HCT116 (cell line): ENCODE data around the gene NRROS. TPM values are rescaled to one million over a fixed set of nuclear protein-coding genes. Genes with fewer than 3 reads are reported as not detected.
"Not testable (repeated sequence)": the region's sequence is repeated elsewhere in the genome, so short reads cannot be mapped to it uniquely, and the experiment has no call there.

Experiments used
- ATAC-seq: fragments of 200-7000 bp; cut with Tn5 transposase; 2 replicates; pipeline ENCODE4 v1.9.1; 2020; ENCODE audit warnings: mild to moderate bottlenecking, moderate library complexity
- BruUV-seq: library from RNA; stranded (reverse); fragments of 400-500 nt; replicated peaks from 2 replicates; lab custom pipeline; 2021; lab: Mats Ljungman, UMichigan
- CTCF ChIA-PET: fragments of 300-600 bp; sonication (Branson Sonifier 250); formaldehyde crosslinking; loops from one replicate; lab custom pipeline; 2021; ENCODE audit warnings: antibody characterized with exemption; lab: Charles Lee
- POLR2A ChIA-PET: fragments of 300-600, 350-600 bp; sonication (Branson Sonifier 250); formaldehyde crosslinking; loops from one replicate; lab custom pipeline; 2021; ENCODE audit warnings: antibody characterized with exemption; lab: Charles Lee
- RAD21 ChIA-PET, 2 experiments: fragments of 300-600 bp; sonication (Branson Sonifier 250); formaldehyde crosslinking; loops; one replicate each; lab custom pipeline; 2023; ENCODE audit warnings: low total read pairs in 2 of 2; ENCODE audit not compliant: uncharacterized antibody in 2 of 2, unreplicated experiment in 2 of 2, low non-redundant PET in 1 of 2; lab: Charles Lee
- DNase-seq: peaks from one replicate; pipeline ENCODE4 v3.0.0-alpha.2; 2010; ENCODE audit warnings: low read depth, low spot score
- H2AFZ ChIP-seq: fragments of 200-600 bp; shearing (Covaris generic), sonication (generic); 2 replicates; pipeline ENCODE4 v1.6.1; 2017; ENCODE audit warnings: low read depth, mixed run types, mixed read lengths, antibody characterized with exemption, low read length; ENCODE audit not compliant: poor library complexity, severe bottlenecking
- H3K27ac ChIP-seq: 2 replicates; pipeline ENCODE4 v1.5.1; 2012; ENCODE audit warnings: low read depth, low read length
- H3K27me3 ChIP-seq: fragments of 200-600 bp; sonication (generic); 2 replicates; pipeline ENCODE4 v1.6.1; 2016; ENCODE audit warnings: mixed run types, low read length, mixed read lengths; ENCODE audit not compliant: insufficient read depth
- H3K36me3 ChIP-seq, 2 experiments: fragments of 200-500 bp in 1 of 2; fragments of 200-600 bp in 1 of 2; sonication (Bioruptor generic) in 1 of 2; sonication (generic) in 1 of 2; 2 replicates each; pipeline versions ENCODE4 v1.5.1 to v1.6.1; 2014 to 2016; ENCODE audit warnings: low read length in 2 of 2, inconsistent platforms in 1 of 2, mixed read lengths in 1 of 2, mixed run types in 1 of 2; ENCODE audit not compliant: insufficient read depth in 2 of 2, control insufficient read depth in 1 of 2
- H3K4me1 ChIP-seq, 2 experiments: fragments of 200-600 bp in 1 of 2; sonication (generic) in 1 of 2; 2 replicates each; pipeline versions ENCODE4 v1.5.1 to v1.6.1; 2012 to 2017; ENCODE audit warnings: low read length in 2 of 2, inconsistent platforms in 1 of 2, mild to moderate bottlenecking in 1 of 2, mixed read lengths in 1 of 2, mixed run types in 1 of 2, moderate library complexity in 1 of 2; ENCODE audit not compliant: insufficient read depth in 2 of 2, control insufficient read depth in 1 of 2
- H3K4me2 ChIP-seq: fragments of 200-600 bp; sonication (generic); 2 replicates; pipeline ENCODE4 v1.6.1; 2017; ENCODE audit warnings: mixed run types, low read length, mixed read lengths
- H3K4me3 ChIP-seq, 2 experiments: fragments of 200-600 bp in 1 of 2; sonication (generic) in 1 of 2; replicated peaks in 1 of 2; 2 replicates each; pipeline ENCODE4 v1.5.1; 2011 to 2016; ENCODE audit warnings: low read length in 2 of 2, control low read depth in 1 of 2, low read depth in 1 of 2, mild to moderate bottlenecking in 1 of 2, mixed read lengths in 1 of 2, mixed run types in 1 of 2
- H3K79me2 ChIP-seq: fragments of 200-600 bp; sonication (generic); 2 replicates; pipeline ENCODE4 v1.6.1; 2017; ENCODE audit warnings: mild to moderate bottlenecking, mixed run types, low read length, moderate library complexity, mixed read lengths; ENCODE audit not compliant: insufficient read depth
- H3K9ac ChIP-seq: fragments of 200-600 bp; sonication (generic); 2 replicates; pipeline ENCODE4 v1.6.1; 2016; ENCODE audit warnings: low read length, mixed read lengths
- H3K9me2 ChIP-seq: fragments of 200-600 bp; sonication (generic), shearing (Covaris generic); 2 replicates; pipeline ENCODE4 v1.6.1; 2017; ENCODE audit warnings: mixed run types, mild to moderate bottlenecking, moderate library complexity; ENCODE audit not compliant: insufficient read depth
- H3K9me3 ChIP-seq, 2 experiments: fragments of 200-500 bp in 1 of 2; fragments of 200-600 bp in 1 of 2; sonication (Bioruptor generic) in 1 of 2; sonication (generic) in 1 of 2; 2 replicates each; pipeline ENCODE4 v1.6.1; 2014 to 2017; ENCODE audit warnings: low read length in 2 of 2, mixed read lengths in 2 of 2, inconsistent platforms in 1 of 2, low read depth in 1 of 2, mild to moderate bottlenecking in 1 of 2, mixed run types in 1 of 2, moderate library complexity in 1 of 2; ENCODE audit not compliant: control insufficient read depth in 1 of 2, insufficient read depth in 1 of 2
- H4K20me1 ChIP-seq: fragments of 200-600 bp; sonication (generic), shearing (Covaris generic); 2 replicates; pipeline ENCODE4 v1.6.1; 2017; ENCODE audit warnings: mixed run types, mild to moderate bottlenecking, moderate library complexity; ENCODE audit not compliant: insufficient read depth
- FOSL1 ChIP-seq: IDR thresholded peaks from 2 replicates; pipeline ENCODE4 v1.6.1; 2012; ENCODE audit warnings: low read depth
- RAD21 ChIP-seq: IDR thresholded peaks from 2 replicates; pipeline ENCODE4 v1.6.1; 2012; ENCODE audit warnings: low read depth, mild to moderate bottlenecking
- YY1 ChIP-seq: IDR thresholded peaks from 2 replicates; pipeline ENCODE4 v1.6.1; 2011; ENCODE audit warnings: low read length, low read depth, moderate library complexity, mild to moderate bottlenecking; ENCODE audit not compliant: insufficient replicate concordance; ENCODE audit errors: extremely low read depth
- intact Hi-C: fragments of 100-400 bp; cut with micrococcal nuclease; formaldehyde crosslinking; loops from 2 replicates; pipeline ENCODE4 v1.10.0; 2022
- total RNA-seq: library from RNA; stranded (reverse); gene quantifications from one replicate; pipeline ENCODE4 v1.2.1, GENCODE V29; 2021; ENCODE audit not compliant: unreplicated experiment

NRROS gene
- total RNA-seq, 1 experiment from 2014 or later, result 0.12 TPM

GRCh38 chr3:196609805-196610515 lies 29.5 kb upstream of the NRROS start:
- ChIA-PET CTCF (interaction anchor here (0.6 to 4.8 kb wide), 18 partner anchors 8 to 361 kb away, joined by 3 to 62 read pairs (median 4); no protein-coding TSS in a partner anchor), POLR2A (interaction anchor here (0.6 to 1.3 kb wide), 4 partner anchors 16 to 82 kb away, joined by 3 to 6 read pairs (median 4); no protein-coding TSS in a partner anchor), RAD21 (interaction anchor here (0.7 to 1.6 kb wide), 7 partner anchors 75 to 360 kb away, joined by 3 to 14 read pairs (median 3); partner anchors contain the start of gene NCBP2 (in 1 of the 2))
- no peaks in the 10 kb centered on the region for H3K9me3 ChIP-seq
- peaks cover 22 to 36% of the 10 kb centered on the region in 2 experiments; a peak in 3 of 4 replicates for H3K4me1 ChIP-seq
- no peaks in the 10 kb centered on the region for H3K9me2 ChIP-seq
- no peak for TF ChIP-seq RAD21
- no peaks in the 10 kb centered on the region for H3K79me2 ChIP-seq
- DNase-seq (no peak), ATAC-seq (peak; percentile 22; the same call in 1 of the 2 replicates)
- peak overlapping the region; percentile 49; the same call in 1 of the 2 replicates for H3K4me2 ChIP-seq
- no TSS peak for BruUV-seq
- 0 out of 2 replicates have a peak overlapping the region, but pooled peaks have one; percentile 7 for H3K9ac ChIP-seq
- intact Hi-C loops, result loop anchor here (1.0 to 10.0 kb wide), 3 partner anchors 75 to 575 kb away; no protein-coding TSS in a partner anchor
- H3K4me3 ChIP-seq, result no peak overlapping the region
- H2AFZ ChIP-seq, result peak overlapping the region; percentile 96
- H3K27me3 ChIP-seq, result no peaks in the 10 kb centered on the region
- no peak overlapping the region for H3K27ac ChIP-seq
- no peaks in the 10 kb centered on the region for H4K20me1 ChIP-seq
- H3K36me3 ChIP-seq, result no peaks in the 10 kb centered on the region

GRCh38 chr3:196611761-196612483 lies 27.6 kb upstream of the NRROS start:
- no TSS peak for BruUV-seq
- POLR2A ChIA-PET, result interaction anchor here (0.7 to 1.3 kb wide), 2 partner anchors 18 to 73 kb away, joined by 3 read pairs; no protein-coding TSS in a partner anchor
- peak overlapping the region; percentile 65 for H3K4me2 ChIP-seq
- H3K9me3 ChIP-seq, result no peaks in the 10 kb centered on the region
- CTCF ChIA-PET, result interaction anchor here (4.8 kb wide), 1 partner anchor 74 kb away, joined by 62 read pairs; no protein-coding TSS in a partner anchor
- no peak overlapping the region for H3K9ac ChIP-seq
- no peaks in the 10 kb centered on the region for H4K20me1 ChIP-seq
- no peaks in the 10 kb centered on the region for H3K36me3 ChIP-seq
- H3K9me2 ChIP-seq, result no peaks in the 10 kb centered on the region
- no peaks in the 10 kb centered on the region for H3K79me2 ChIP-seq
- peak overlapping the region; percentile 99 for H2AFZ ChIP-seq
- RAD21 ChIA-PET, result no interaction called here
- no peak for DNase-seq
- no peak overlapping the region for H3K4me3 ChIP-seq
- H3K27me3 ChIP-seq, result no peaks in the 10 kb centered on the region
- H3K27ac ChIP-seq, result no peak overlapping the region; the same call in 1 of the 2 replicates
- intact Hi-C loops, result no loop called here
- TF ChIP-seq FOSL1 (no peak), YY1 (no peak)
- ATAC-seq, result no peak
- peaks cover 22 to 36% of the 10 kb centered on the region in 2 experiments; a peak in 3 of 4 replicates for H3K4me1 ChIP-seq

GRCh38 chr3:196615234-196615633 lies 24.3 kb upstream of the NRROS start:
- ATAC-seq, H3K9me2 ChIP-seq, DNase-seq, POLR2A ChIA-PET, H3K36me3 ChIP-seq, H3K4me3 ChIP-seq, H3K9ac ChIP-seq, H2AFZ ChIP-seq, RAD21 ChIA-PET, H3K9me3 ChIP-seq, H3K27me3 ChIP-seq, intact Hi-C loops, H3K4me2 ChIP-seq, CTCF ChIA-PET, H4K20me1 ChIP-seq, BruUV-seq, H3K27ac ChIP-seq, H3K79me2 ChIP-seq: not testable (repeated sequence)
- peaks cover 17 to 24% of the 10 kb centered on the region in 2 experiments; a peak in 3 of 4 replicates for H3K4me1 ChIP-seq
